Activated CD8-positive, alpha-beta T cell treated with anti-CD3 and anti-CD28 coated beads for 36 hours (primary cell): ENCODE results near the gene KRT28. TPM values are rescaled to one million over a fixed set of nuclear protein-coding genes. Genes with fewer than 3 reads are reported as not detected.

Source experiments
- ATAC-seq: fragments of 200-7000 bp; cut with Tn5 transposase; one replicate; pipeline ENCODE4 v1.10.0; 2021; ENCODE audit warnings: mild to moderate bottlenecking, moderate library complexity
- CTCF ChIA-PET: fragments of 350-600 bp; sonication (Branson Sonifier 250); formaldehyde crosslinking; loops from one replicate; lab custom pipeline; 2021; ENCODE audit warnings: antibody characterized with exemption; lab: Charles Lee
- POLR2A ChIA-PET: fragments of 350-600 bp; sonication (Branson Sonifier 250); formaldehyde crosslinking; loops from one replicate; lab custom pipeline; 2021; ENCODE audit warnings: antibody characterized with exemption; lab: Charles Lee
- DNase-seq: peaks from one replicate; pipeline ENCODE4 v3.0.0-alpha.2; 2020
- H3K27ac Mint-ChIP-seq: one replicate; pipeline ENCODE4 v1.8.0; 2021; ENCODE audit warnings: mild to moderate bottlenecking, mixed read lengths
- H3K27me3 Mint-ChIP-seq: one replicate; pipeline ENCODE4 v1.8.0; 2021; ENCODE audit warnings: mixed read lengths
- H3K36me3 Mint-ChIP-seq: one replicate; pipeline ENCODE4 v1.8.0; 2021; ENCODE audit warnings: low read depth, mixed read lengths
- H3K4me1 Mint-ChIP-seq: one replicate; pipeline ENCODE4 v1.8.0; 2021; ENCODE audit warnings: low read depth, mixed read lengths
- H3K4me3 Mint-ChIP-seq: one replicate; pipeline ENCODE4 v1.8.0; 2021; ENCODE audit warnings: mild to moderate bottlenecking, moderate library complexity, mixed read lengths
- H3K9me3 Mint-ChIP-seq: one replicate; pipeline ENCODE4 v1.8.0; 2021; ENCODE audit warnings: mixed read lengths
- CTCF ChIP-seq: fragments of 200-600 bp; IDR thresholded peaks from one replicate; pipeline ENCODE4 v1.8.0; 2022; ENCODE audit warnings: antibody characterized with exemption, mild to moderate bottlenecking
- intact Hi-C: fragments of 100-400 bp; cut with micrococcal nuclease; formaldehyde crosslinking; loops from one replicate; pipeline ENCODE4 v1.10.0; 2022
- total RNA-seq, 2 experiments: library from RNA; stranded (reverse); gene quantifications; one replicate each; pipeline ENCODE4 v1.2.3, GENCODE V29; 2021

Gene KRT28, protein sequence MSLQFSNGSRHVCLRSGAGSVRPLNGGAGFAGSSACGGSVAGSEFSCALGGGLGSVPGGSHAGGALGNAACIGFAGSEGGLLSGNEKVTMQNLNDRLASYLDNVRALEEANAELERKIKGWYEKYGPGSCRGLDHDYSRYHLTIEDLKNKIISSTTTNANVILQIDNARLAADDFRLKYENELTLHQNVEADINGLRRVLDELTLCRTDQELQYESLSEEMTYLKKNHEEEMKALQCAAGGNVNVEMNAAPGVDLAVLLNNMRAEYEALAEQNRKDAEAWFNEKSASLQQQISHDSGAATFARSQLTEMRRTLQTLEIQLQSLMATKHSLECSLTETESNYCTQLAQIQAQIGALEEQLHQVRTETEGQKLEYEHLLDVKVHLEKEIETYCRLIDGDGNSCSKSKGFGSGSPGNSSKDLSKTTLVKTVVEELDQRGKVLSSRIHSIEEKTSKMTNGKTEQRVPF
- not detected for total RNA-seq

GRCh38 chr17:40799859-40800258 is at the start of gene KRT28:
TSS of gene KRT28 (minus strand) at chr17:40799959. CDS start at chr17:40799893, 66 bp downstream.
- no peaks in the 10 kb centered on the region for H3K9me3 Mint-ChIP-seq
- H3K27me3 Mint-ChIP-seq, result peaks cover 27% of the 10 kb centered on the region
- CTCF ChIA-PET, result no interaction called here
- no peak within 1 kb of the TSS for H3K27ac Mint-ChIP-seq
- no peaks in the 10 kb centered on the region for H3K36me3 Mint-ChIP-seq
- DNase-seq, result no peak
- POLR2A ChIA-PET, result no interaction called here
- H3K4me1 Mint-ChIP-seq, result peaks cover 2% of the 10 kb centered on the region
- TF ChIP-seq CTCF, result no peak
- intact Hi-C loops, result no loop called here
- no peak within 1 kb of the TSS for H3K4me3 Mint-ChIP-seq
- ATAC-seq, result no peak

DNA sequence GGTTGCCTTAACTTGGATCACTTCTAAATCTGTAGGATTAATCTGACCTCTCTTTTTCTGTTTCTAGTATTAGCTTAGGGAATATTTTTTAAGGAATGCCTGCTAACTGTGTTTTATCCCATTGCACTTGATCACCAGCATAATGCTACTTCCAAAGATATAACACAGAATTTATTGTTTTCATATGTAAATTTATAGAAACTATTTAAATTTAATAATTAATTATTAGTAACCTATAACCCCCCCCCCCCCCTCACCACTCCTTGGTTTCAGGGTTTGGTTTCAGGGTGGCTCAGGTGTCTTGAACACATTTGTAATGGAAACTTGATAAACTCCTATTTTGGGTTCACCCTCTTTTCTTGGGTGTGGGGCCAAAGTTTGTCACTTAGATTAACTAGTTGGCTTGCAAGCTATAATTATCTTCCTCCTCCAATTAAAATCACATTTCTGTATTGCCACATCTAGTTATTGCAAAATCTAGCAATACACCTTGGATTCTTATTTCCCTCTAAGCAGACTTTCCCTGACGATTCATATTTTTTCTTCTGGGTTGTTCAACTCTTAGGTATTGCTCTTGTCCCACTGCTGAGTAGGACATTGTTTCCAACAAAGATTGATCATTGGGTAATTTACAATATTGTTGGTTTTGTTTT is 49.0 kb upstream of the KRT28 start:
- H3K27me3 Mint-ChIP-seq, result peaks cover 33% of the 10 kb centered on the region
- intact Hi-C loops, result no loop called here
- CTCF ChIA-PET, result no interaction called here

GRCh38 chr17:40846515-40847144 is 46.9 kb upstream of the KRT28 start:
- ATAC-seq (no peak), DNase-seq (no peak)
- Mint-ChIP-seq H3K4me1 (no peaks in the 10 kb centered on the region), H3K27me3 (peaks cover 28% of the 10 kb centered on the region), H3K36me3 (no peaks in the 10 kb centered on the region), H3K27ac (no peak overlapping the region), H3K4me3 (no peak overlapping the region), H3K9me3 (no peaks in the 10 kb centered on the region)
- POLR2A ChIA-PET, result interaction anchor here (0.6 to 0.8 kb wide), 2 partner anchors 12 to 24 kb away, joined by 3 to 4 read pairs; partner anchors contain the start of gene KRT10
- intact Hi-C loops, result no loop called here
- CTCF ChIA-PET, result interaction anchor here (1.2 to 1.4 kb wide), 3 partner anchors 11 to 816 kb away, joined by 3 read pairs; no protein-coding TSS in a partner anchor
- no peak for TF ChIP-seq CTCF

More for the DNA sequence above, 49.0 kb upstream of the KRT28 start:
- no peak overlapping the region for H3K4me3 Mint-ChIP-seq
- H3K36me3 Mint-ChIP-seq, result no peaks in the 10 kb centered on the region
- ATAC-seq, result no peak
- POLR2A ChIA-PET, result interaction anchor here (1.1 kb wide), 1 partner anchor 201 kb away, joined by 3 read pairs; the partner anchor contains the start of gene SMARCE1
- no peak overlapping the region for H3K27ac Mint-ChIP-seq
- H3K4me1 Mint-ChIP-seq, result no peaks in the 10 kb centered on the region
- H3K9me3 Mint-ChIP-seq, result no peaks in the 10 kb centered on the region
- DNase-seq, result no peak
- TF ChIP-seq CTCF, result no peak

DNA sequence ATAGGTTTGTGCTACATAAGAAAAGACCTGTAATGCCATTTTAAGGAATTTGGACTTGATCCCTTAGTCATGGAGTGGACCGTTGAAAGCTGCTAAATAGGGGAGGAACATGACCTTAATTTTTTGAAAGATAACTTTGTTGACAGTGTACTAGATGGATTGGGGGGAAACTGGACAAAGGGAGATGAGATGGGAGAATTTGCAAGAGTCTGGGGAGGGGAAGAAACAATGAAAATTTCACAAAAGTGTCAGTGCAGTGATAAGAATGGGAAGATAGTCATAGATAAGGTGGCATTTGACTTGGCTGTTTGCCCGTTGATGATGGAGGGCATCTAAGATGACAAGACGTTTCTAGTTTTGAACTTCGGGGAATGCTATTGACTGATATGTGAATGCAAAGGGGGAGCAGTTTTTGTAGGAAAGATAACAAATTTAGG is 44.9 kb upstream of the KRT28 start:
- DNase-seq (no peak), ATAC-seq (no peak)
- ChIA-PET CTCF (interaction anchor here (1.4 kb wide), 1 partner anchor 19 kb away, joined by 3 read pairs; no protein-coding TSS in a partner anchor), POLR2A (no interaction called here)
- no peaks in the 10 kb centered on the region for H3K4me1 Mint-ChIP-seq
- H3K27ac Mint-ChIP-seq, result no peak overlapping the region
- H3K36me3 Mint-ChIP-seq, result no peaks in the 10 kb centered on the region
- peaks cover 25% of the 10 kb centered on the region for H3K27me3 Mint-ChIP-seq
- H3K4me3 Mint-ChIP-seq, result no peak overlapping the region
- H3K9me3 Mint-ChIP-seq, result no peaks in the 10 kb centered on the region
- no peak for TF ChIP-seq CTCF
- intact Hi-C loops, result no loop called here
